A172 (cell line): ENCODE results near the gene SYNE3. TPM values are rescaled to one million over a fixed set of nuclear protein-coding genes. Genes with fewer than 3 reads are reported as not detected.

Experiments
- DNase-seq: peaks from one replicate; pipeline ENCODE4 v3.0.0-alpha.2; 2015; ENCODE audit warnings: low spot score
- total RNA-seq: library from RNA; depleted of rRNA; stranded (reverse); fragments of >200 nt; shearing (Covaris generic); gene quantifications from 2 replicates; pipeline ENCODE4 v1.2.3, GENCODE V29; 2014

Gene SYNE3
- total RNA-seq, 1 experiment from 2014 or later, result 0.91 TPM

GRCh38 chr14:95504135-95505029 is 12.1 kb downstream of the SYNE3 start:
- DNase-seq, result peak; percentile 49

- no peak for DNase-seq
These were observed 12.9 kb downstream of the SYNE3 start for GRCh38 chr14:95503365-95504134.

GRCh38 chr14:95502381-95502950 is 14.0 kb downstream of the SYNE3 start:
- no peak for DNase-seq

- DNase-seq, result peak; percentile 64
These were observed 15.6 kb downstream of the SYNE3 start for GRCh38 chr14:95500772-95501401.

- DNase-seq, result no peak
These were observed 16.2 kb downstream of the SYNE3 start for GRCh38 chr14:95500201-95500681.

- no peak for DNase-seq
These were observed 17.1 kb downstream of the SYNE3 start for GRCh38 chr14:95499354-95499750.

- no peak for DNase-seq
These were observed 17.7 kb downstream of the SYNE3 start for GRCh38 chr14:95498622-95499353.

GRCh38 chr14:95497561-95498011 is 18.9 kb downstream of the SYNE3 start:
- DNase-seq, result no peak

GRCh38 chr14:95496690-95497259 is 19.7 kb downstream of the SYNE3 start:
- DNase-seq, result no peak

- DNase-seq, result no peak
These were observed 20.3 kb downstream of the SYNE3 start for GRCh38 chr14:95496111-95496681.

- no peak for DNase-seq
These were observed 20.9 kb downstream of the SYNE3 start for GRCh38 chr14:95495538-95496025.

GRCh38 chr14:95495076-95495475 is 21.4 kb downstream of the SYNE3 start:
- DNase-seq, result no peak

- no peak for DNase-seq
These were observed 22.0 kb downstream of the SYNE3 start for GRCh38 chr14:95494456-95494855.

- no peak for DNase-seq
These were observed 22.5 kb downstream of the SYNE3 start for GRCh38 chr14:95493976-95494375.

GRCh38 chr14:95493503-95493902 is 22.9 kb downstream of the SYNE3 start:
- no peak for DNase-seq

GRCh38 chr14:95491936-95492608 is 24.4 kb downstream of the SYNE3 start:
- DNase-seq, result no peak

GRCh38 chr14:95490727-95491451 is 25.6 kb downstream of the SYNE3 start:
- DNase-seq, result peak; percentile 26

- DNase-seq, result no peak
These were observed 26.3 kb downstream of the SYNE3 start for GRCh38 chr14:95490138-95490509.
